K562 (cell line): ENCODE data around the gene ANXA3. TPM values are rescaled to one million over a fixed set of nuclear protein-coding genes. Genes with fewer than 3 reads are reported as not detected.

ENCODE experiments used
- ATAC-seq: fragments of 200-7000 bp; cut with Tn5 transposase; 3 replicates; pipeline ENCODE4 v1.9.1; 2020; ENCODE audit warnings: moderate library complexity
- BruUV-seq: library from RNA; stranded (reverse); fragments of 400-500 nt; replicated peaks from 2 replicates; lab custom pipeline; 2021; lab: Mats Ljungman, UMichigan
- CTCF ChIA-PET: fragments of 300-600 bp; formaldehyde crosslinking; extraction: SDS; loops from one replicate; lab custom pipeline; 2021; ENCODE audit warnings: low intra/inter-chr PET ratio; lab: Yijun Ruan, JAX
- POLR2A ChIA-PET: fragments of 300-600, 350-650 bp; sonication (Branson Sonifier 250); formaldehyde crosslinking; extraction: SDS; loops from one replicate; lab custom pipeline; 2021; ENCODE audit warnings: antibody characterized with exemption, inconsistent platforms; lab: Yijun Ruan, JAX
- DNase-seq, 4 experiments: peaks; one replicate each; pipeline versions ENCODE4 v3.0.0 to v3.0.0-alpha.2; 2011 to 2018; ENCODE audit warnings: low spot score in 3 of 4, mixed read lengths in 3 of 4; ENCODE audit errors: extremely low read depth in 1 of 4
- FAIRE-seq: peaks from 2 replicates; lab custom pipeline; 2011; peaks lifted over from hg19 to GRCh38; lab: Jason Lieb, UNC
- H2AFZ ChIP-seq: 2 replicates; pipeline ENCODE4 v1.6.0; 2011; ENCODE audit warnings: low read depth, low read length, control low read depth, inconsistent platforms
- H3K27ac ChIP-seq: fragments of 200-600 bp; 3 replicates; pipeline ENCODE4 v1.8.0; 2011; ENCODE audit warnings: low read depth, mild to moderate bottlenecking, control low read depth, inconsistent platforms, low read length, moderate library complexity, mixed read lengths; ENCODE audit errors: extremely low read depth
- H3K27me3 ChIP-seq, 2 experiments: fragments of 300-600 bp in 1 of 2; 2 replicates in 1 of 2; 3 replicates in 1 of 2; pipeline versions ENCODE4 v1.6.0 to v1.8.0; 2011; ENCODE audit warnings: inconsistent platforms in 2 of 2, low read length in 2 of 2, mild to moderate bottlenecking in 1 of 2, mixed read lengths in 1 of 2, moderate library complexity in 1 of 2; ENCODE audit not compliant: control insufficient read depth in 2 of 2, insufficient read depth in 2 of 2
- H3K36me3 ChIP-seq: fragments of 300-600 bp; 3 replicates; pipeline ENCODE4 v1.8.0; 2011; ENCODE audit warnings: mild to moderate bottlenecking, low read length, inconsistent platforms; ENCODE audit not compliant: control insufficient read depth, insufficient read depth
- H3K4me1 ChIP-seq, 2 experiments: fragments of 200-600 bp in 1 of 2; replicated peaks in 1 of 2; 2 replicates in 1 of 2; 3 replicates in 1 of 2; pipeline versions ENCODE4 v1.5.1 to v1.8.0; 2011; ENCODE audit warnings: inconsistent platforms in 2 of 2, low read length in 2 of 2, mild to moderate bottlenecking in 1 of 2, mixed read lengths in 1 of 2, moderate library complexity in 1 of 2; ENCODE audit not compliant: control insufficient read depth in 2 of 2, insufficient read depth in 2 of 2
- H3K4me2 ChIP-seq: 2 replicates; pipeline ENCODE4 v1.6.1; 2011; ENCODE audit warnings: low read length, control low read depth, inconsistent platforms, mixed read lengths; ENCODE audit not compliant: insufficient read depth
- H3K4me3 ChIP-seq: fragments of 200-600 bp; sonication (generic), shearing (Covaris generic); 2 replicates; pipeline ENCODE4 v1.5.1; 2016; ENCODE audit warnings: control low read depth, inconsistent platforms
- H3K79me2 ChIP-seq: fragments of 200-600 bp; 3 replicates; pipeline ENCODE4 v1.8.0; 2011; ENCODE audit warnings: low read length, inconsistent platforms; ENCODE audit not compliant: control insufficient read depth, insufficient read depth
- H3K9ac ChIP-seq, 2 experiments: 2 replicates each; pipeline versions ENCODE4 v1.6.0 to v1.6.1; 2011; ENCODE audit warnings: low read depth in 2 of 2, low read length in 2 of 2, control low read depth in 1 of 2, inconsistent platforms in 1 of 2, mild to moderate bottlenecking in 1 of 2, mixed read lengths in 1 of 2; ENCODE audit not compliant: insufficient read depth in 1 of 2
- H3K9me1 ChIP-seq: one replicate; pipeline ENCODE4 v1.6.0; 2011; ENCODE audit warnings: inconsistent platforms, mild to moderate bottlenecking, low read length, moderate library complexity; ENCODE audit not compliant: control insufficient read depth, insufficient read depth
- H3K9me3 ChIP-seq: replicated peaks from 2 replicates; pipeline ENCODE4 v1.5.1; 2011; ENCODE audit warnings: low read depth, low read length, inconsistent platforms; ENCODE audit not compliant: control insufficient read depth, insufficient read depth
- H4K20me1 ChIP-seq: replicated peaks from 2 replicates; pipeline ENCODE4 v1.6.1; 2011; ENCODE audit warnings: low read length, inconsistent platforms, mixed read lengths; ENCODE audit not compliant: control insufficient read depth, insufficient read depth
- ATF2 ChIP-seq: sonication (generic); formaldehyde crosslinking; IDR thresholded peaks from 2 replicates; pipeline ENCODE4 v1.8.1; 2022; ENCODE audit warnings: missing genetic modification reagents
- CEBPG ChIP-seq, 3 experiments: fragments of 200-800 bp in 1 of 3; sonication (Bioruptor generic) in 1 of 3; sonication (generic) in 1 of 3; formaldehyde crosslinking in 1 of 3; IDR thresholded peaks in 2 of 3; conservative IDR thresholded peaks in 1 of 3; 2 replicates each; pipeline versions ENCODE4 v1.6.1 to v1.8.0; 2016 to 2022; ENCODE audit warnings: missing compliant biosample characterization in 2 of 3, missing genetic modification characterization in 2 of 3, mild to moderate bottlenecking in 1 of 3, missing genetic modification reagents in 1 of 3
- CTCF ChIP-seq, 3 experiments: IDR thresholded peaks in 2 of 3; conservative IDR thresholded peaks in 1 of 3; 2 replicates each; pipeline ENCODE4 v1.5.1; 2011 to 2012; ENCODE audit warnings: low read length in 3 of 3, mild to moderate bottlenecking in 3 of 3, control low read depth in 2 of 3, improper control_type of control experiment in 1 of 3, inconsistent platforms in 1 of 3, low read depth in 1 of 3, mixed read lengths in 1 of 3, moderate library complexity in 1 of 3; ENCODE audit not compliant: insufficient read depth in 2 of 3
- GTF2A2 ChIP-seq: IDR thresholded peaks from 2 replicates; pipeline ENCODE4 v1.6.1; 2016; ENCODE audit warnings: mild to moderate bottlenecking, missing genetic modification characterization, missing compliant biosample characterization
- LCOR ChIP-seq: sonication (generic); formaldehyde crosslinking; IDR thresholded peaks from 2 replicates; pipeline ENCODE4 v1.8.0; 2022; ENCODE audit warnings: mild to moderate bottlenecking, missing genetic modification reagents
- MCM5 ChIP-seq: fragments of 450-650 bp; IDR thresholded peaks from 2 replicates; pipeline ENCODE4 v1.6.1; 2016; ENCODE audit warnings: low read depth
- MLLT1 ChIP-seq, 2 experiments: fragments of 450-650 bp; IDR thresholded peaks; 2 replicates each; pipeline ENCODE4 v1.6.1; 2016
- POLR2AphosphoS5 ChIP-seq: IDR thresholded peaks from 2 replicates; pipeline ENCODE4 v1.6.1; 2011; ENCODE audit warnings: mild to moderate bottlenecking, low read depth, low read length, moderate library complexity; ENCODE audit not compliant: control insufficient read depth, insufficient read depth
- POLR2B ChIP-seq: fragments of 450-650 bp; IDR thresholded peaks from 2 replicates; pipeline ENCODE4 v1.6.1; 2018; ENCODE audit warnings: low read depth; ENCODE audit not compliant: partially characterized antibody
- SMAD1 ChIP-seq: fragments of 150-350 bp; IDR thresholded peaks from 2 replicates; pipeline ENCODE4 v1.6.1; 2014; ENCODE audit warnings: low read length, low read depth; ENCODE audit not compliant: partially characterized antibody
- SNRNP70 ChIP-seq: fragments of 200-400 bp; formaldehyde crosslinking; optimal IDR thresholded peaks from 2 replicates; pipeline ENCODE3; 2017; ENCODE audit warnings: low read depth, low read length
- SPI1 ChIP-seq: IDR thresholded peaks from 2 replicates; pipeline ENCODE4 v1.6.1; 2011; ENCODE audit warnings: low read depth, low read length, control low read depth, borderline replicate concordance
- ZNF277 ChIP-seq: fragments of 250-450 bp; sonication (Bioruptor Pico); IDR thresholded peaks from 2 replicates; pipeline ENCODE4 v1.8.0; 2022; ENCODE audit warnings: inconsistent platforms, mild to moderate bottlenecking, moderate library complexity, borderline replicate concordance
- WGBS: fragments of 100-300 bp; shearing (Covaris generic); methylation state at CpG from one replicate; pipeline ENCODE4 v1.1.6; 2016; ENCODE audit warnings: low coverage, mixed read lengths; ENCODE audit not compliant: insufficient coverage; ENCODE audit errors: missing lambda C conversion rate; 5-methylcytosine and 5-hydroxymethylcytosine counted together
- in situ Hi-C: fragments of 300-500 bp; cut with MboI; formaldehyde crosslinking; loops from 4 replicates; pipeline ENCODE4 v1.15.0; 2018; ENCODE audit warnings: inconsistent platforms, mixed read lengths
- intact Hi-C: fragments of 100-400 bp; cut with micrococcal nuclease; formaldehyde crosslinking; loops from 2 replicates; pipeline ENCODE4 v1.14.2; 2022
- polyA plus RNA-seq, 8 experiments: library from polyadenylated mRNA; depleted of rRNA in 4 of 8; stranded (reverse) in 5 of 8; unstranded in 3 of 8; fragments of >200 nt; fragmentation: Nextera tagmentation in 2 of 8; fragmentation: Illumina TruSeq in 1 of 8; extraction: Ambion mirVana in 2 of 8; extraction: Trizol in 1 of 8; gene quantifications; 2 replicates each; pipeline versions ENCODE4 v1.2.1 to v1.2.3, GENCODE V29; 2011 to 2014; ENCODE audit warnings: inconsistent platforms in 1 of 8, missing spikeins in 1 of 8
- total RNA-seq, 7 experiments: library from RNA; depleted of rRNA in 6 of 7; stranded (reverse); fragments of >200 nt in 6 of 7; fragmentation: Illumina TruSeq in 2 of 7; extraction: Trizol in 2 of 7; gene quantifications; 2 replicates each; pipeline versions ENCODE4 v1.2.1 to v1.2.3, GENCODE V29; 2011 to 2021; ENCODE audit warnings: low replicate concordance in 1 of 7

Gene ANXA3
- total and polyA plus RNA-seq, 9 of the 15 experiments (the other 6 are each of a cell fraction or from before 2014, with no cell fraction given): 6.3 to 15.5 (median 9.8) TPM

- TF ChIP-seq ATF2 (CRISPR knock-in tag) (no peak), SPI1 (no peak)
Measured at GRCh38 chr4:78588894-78589545, 37.5 kb downstream of the ANXA3 start (continued).

- BruUV-seq: no TSS peak
- no peak overlapping the region for H3K4me2 ChIP-seq
- H3K79me2 ChIP-seq: no peaks in the 10 kb centered on the region
- no peaks in the 10 kb centered on the region for H3K36me3 ChIP-seq
- no peak for DNase-seq
- H3K27ac ChIP-seq: no peak overlapping the region
- no peaks in the 10 kb centered on the region for H3K9me1 ChIP-seq
- ChIA-PET CTCF (no interaction called here), POLR2A (interaction anchor here (1.0 kb wide), 1 partner anchor 9 kb away, joined by 3 read pairs; no protein-coding TSS in a partner anchor)
- H3K4me1 ChIP-seq: peaks cover 0 to 3% of the 10 kb centered on the region in 2 experiments; a peak in 1 of 5 replicates
- ATAC-seq: no peak
- in situ Hi-C loops (no loop called here), intact Hi-C loops (no loop called here)
- H3K4me3 ChIP-seq: no peak overlapping the region
- H2AFZ ChIP-seq: no peak overlapping the region
- no peaks in the 10 kb centered on the region for H3K27me3 ChIP-seq
- WGBS: 97% methylated on average over 2 of the region's 2 CpGs
- no peaks in the 10 kb centered on the region for H4K20me1 ChIP-seq
- H3K9ac ChIP-seq: no peak overlapping the region
- FAIRE-seq: no peak
- H3K9me3 ChIP-seq: no peaks in the 10 kb centered on the region
- TF ChIP-seq MLLT1 (IDR thresholded peaks at IDR 0.05) (no peak), ZNF277 (CRISPR knock-in tag) (no peak), SMAD1 (no peak), CTCF (IDR thresholded peaks at IDR 0.05 in 2 of 3, conservative IDR thresholded peaks at IDR 0.05 in 1 of 3; ENCODE audit: insufficient read depth in 2 of 3, low read depth in 1 of 3, low read length in 3 of 3) (no peak), MCM5 (no peak), LCOR (CRISPR knock-in tag) (no peak), CEBPG (CRISPR knock-in tag; IDR thresholded peaks at IDR 0.05) (no peak), CEBPG (tag; conservative IDR thresholded peaks at IDR 0.05 in 1 of 2, IDR thresholded peaks at IDR 0.05 in 1 of 2) (no peak), SNRNP70 (no peak), GTF2A2 (tag) (no peak), POLR2B (no peak), POLR2AphosphoS5 (no peak)
Measured at GRCh38 chr4:78591404-78591803, 39.8 kb downstream of the ANXA3 start.
